Measurements from ENCODE around the gene TIFAB. TPM values are rescaled to one million over a fixed set of nuclear protein-coding genes. Genes with fewer than 3 reads are reported as not detected.

Gene TIFAB
- polyA plus RNA-seq, 1 experiment, result not detected

DNA sequence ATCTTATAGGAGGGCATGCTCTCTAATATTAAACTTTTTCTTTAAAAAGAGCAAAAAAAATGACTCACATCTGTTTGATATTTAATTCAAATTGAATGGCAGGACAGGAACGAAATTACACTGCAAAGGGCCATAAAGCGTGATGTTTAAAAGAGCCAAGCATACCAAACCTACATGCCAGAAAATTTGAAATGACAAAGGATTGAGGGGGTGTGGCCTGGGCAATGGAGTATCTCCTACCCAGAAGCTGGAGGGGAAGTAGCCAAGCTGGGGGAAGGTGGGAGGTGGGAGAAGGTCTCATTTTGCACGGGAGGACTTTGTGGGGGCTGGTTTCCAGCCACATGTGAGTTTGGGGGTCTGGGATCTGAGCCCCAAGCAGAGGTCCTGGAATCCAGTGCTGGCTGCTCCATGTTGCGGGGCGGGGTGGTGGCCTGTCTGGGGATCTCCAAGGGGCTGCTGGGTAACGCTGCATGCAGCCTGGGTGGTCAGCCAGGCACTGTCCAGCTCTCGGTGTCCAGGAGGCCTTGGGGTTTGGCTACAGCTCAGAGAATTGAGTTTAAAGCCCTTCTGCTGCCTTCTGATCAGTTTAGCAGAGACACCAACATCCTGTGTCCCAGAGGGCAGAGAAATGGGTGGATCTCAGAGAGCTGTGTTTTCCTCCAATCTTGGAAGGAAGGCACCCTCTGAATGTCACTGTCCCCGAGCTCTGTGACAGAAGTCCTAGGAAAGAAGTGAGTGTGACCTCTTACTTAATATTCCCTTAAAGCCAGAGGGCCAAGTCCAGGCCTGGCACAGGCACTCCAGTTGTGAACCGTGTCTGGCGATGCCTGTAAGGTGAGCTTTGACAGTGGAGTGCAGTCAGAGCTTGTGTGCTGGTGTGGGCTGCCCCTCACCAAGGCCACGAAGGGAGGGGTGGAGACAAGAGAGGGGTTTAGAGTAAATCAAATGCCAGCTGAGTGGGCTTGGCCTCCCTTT lies 12.6 kb downstream of the TIFAB start:
- H3K36me3 ChIP-seq (ENCODE audit: control insufficient read depth, insufficient read depth, low read length), result no peaks in the 10 kb centered on the region
- TF ChIP-seq, protein P1, sequence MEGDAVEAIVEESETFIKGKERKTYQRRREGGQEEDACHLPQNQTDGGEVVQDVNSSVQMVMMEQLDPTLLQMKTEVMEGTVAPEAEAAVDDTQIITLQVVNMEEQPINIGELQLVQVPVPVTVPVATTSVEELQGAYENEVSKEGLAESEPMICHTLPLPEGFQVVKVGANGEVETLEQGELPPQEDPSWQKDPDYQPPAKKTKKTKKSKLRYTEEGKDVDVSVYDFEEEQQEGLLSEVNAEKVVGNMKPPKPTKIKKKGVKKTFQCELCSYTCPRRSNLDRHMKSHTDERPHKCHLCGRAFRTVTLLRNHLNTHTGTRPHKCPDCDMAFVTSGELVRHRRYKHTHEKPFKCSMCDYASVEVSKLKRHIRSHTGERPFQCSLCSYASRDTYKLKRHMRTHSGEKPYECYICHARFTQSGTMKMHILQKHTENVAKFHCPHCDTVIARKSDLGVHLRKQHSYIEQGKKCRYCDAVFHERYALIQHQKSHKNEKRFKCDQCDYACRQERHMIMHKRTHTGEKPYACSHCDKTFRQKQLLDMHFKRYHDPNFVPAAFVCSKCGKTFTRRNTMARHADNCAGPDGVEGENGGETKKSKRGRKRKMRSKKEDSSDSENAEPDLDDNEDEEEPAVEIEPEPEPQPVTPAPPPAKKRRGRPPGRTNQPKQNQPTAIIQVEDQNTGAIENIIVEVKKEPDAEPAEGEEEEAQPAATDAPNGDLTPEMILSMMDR (IDR thresholded peaks at IDR 0.05; ENCODE audit: insufficient read depth, low read depth, low read length), result no peak
- CTCF ChIA-PET, result interaction anchor here (0.6 to 8.3 kb wide), 6 partner anchors 14 to 589 kb away, joined by 3 to 60 read pairs (median 8); partner anchors contain the start of gene TGFBI
- no peak for DNase-seq (ENCODE audit: low read depth)
- POLR2A ChIA-PET, result no interaction called here
- H3K4me3 ChIP-seq (ENCODE audit: low read depth, low read length), result no peak overlapping the region
- H3K27me3 ChIP-seq (ENCODE audit: control insufficient read depth, insufficient read depth, low read length), result no peaks in the 10 kb centered on the region

DNA sequence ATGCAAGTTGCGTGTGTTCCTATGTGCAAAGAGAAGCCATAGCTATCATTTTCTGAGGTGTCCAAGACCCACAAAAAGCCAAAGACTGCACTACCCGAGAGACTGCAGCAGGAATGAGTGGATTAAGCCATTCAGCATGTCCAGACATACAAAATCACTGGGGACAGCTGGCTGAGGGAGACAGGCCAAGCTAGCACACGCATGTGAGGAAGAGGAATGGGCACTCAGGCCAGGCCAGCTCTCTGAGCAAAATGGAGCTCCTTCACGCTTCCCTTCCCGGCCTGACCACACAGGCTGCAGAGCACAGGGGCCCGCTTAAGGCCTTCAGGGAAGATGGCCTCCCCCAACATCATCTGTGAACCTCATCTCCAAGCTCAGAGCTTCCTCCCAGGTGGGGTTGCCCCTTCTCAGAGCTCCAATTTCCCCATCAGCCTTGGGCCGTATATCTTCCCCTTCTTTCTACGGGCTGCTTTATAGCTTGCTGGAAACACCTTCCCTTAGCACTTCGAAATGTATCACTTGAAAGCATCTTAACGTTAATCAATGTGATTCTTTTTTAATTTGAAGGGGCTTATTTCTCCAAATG lies 13.4 kb downstream of the TIFAB start:
- TF ChIP-seq, protein P1 (IDR thresholded peaks at IDR 0.05; ENCODE audit: insufficient read depth, low read depth, low read length), result no peak
- Histone ChIP-seq H3K27me3 (ENCODE audit: control insufficient read depth, insufficient read depth, low read length) (no peaks in the 10 kb centered on the region), H3K4me3 (ENCODE audit: low read depth, low read length) (no peak overlapping the region), H3K36me3 (ENCODE audit: control insufficient read depth, insufficient read depth, low read length) (no peaks in the 10 kb centered on the region)
- DNase-seq (ENCODE audit: low read depth), result no peak
- ChIA-PET CTCF (interaction anchor here (0.6 to 8.3 kb wide), 8 partner anchors 8 to 819 kb away, joined by 3 to 60 read pairs (median 4); partner anchors contain the start of gene DCANP1), POLR2A (no interaction called here)

DNA sequence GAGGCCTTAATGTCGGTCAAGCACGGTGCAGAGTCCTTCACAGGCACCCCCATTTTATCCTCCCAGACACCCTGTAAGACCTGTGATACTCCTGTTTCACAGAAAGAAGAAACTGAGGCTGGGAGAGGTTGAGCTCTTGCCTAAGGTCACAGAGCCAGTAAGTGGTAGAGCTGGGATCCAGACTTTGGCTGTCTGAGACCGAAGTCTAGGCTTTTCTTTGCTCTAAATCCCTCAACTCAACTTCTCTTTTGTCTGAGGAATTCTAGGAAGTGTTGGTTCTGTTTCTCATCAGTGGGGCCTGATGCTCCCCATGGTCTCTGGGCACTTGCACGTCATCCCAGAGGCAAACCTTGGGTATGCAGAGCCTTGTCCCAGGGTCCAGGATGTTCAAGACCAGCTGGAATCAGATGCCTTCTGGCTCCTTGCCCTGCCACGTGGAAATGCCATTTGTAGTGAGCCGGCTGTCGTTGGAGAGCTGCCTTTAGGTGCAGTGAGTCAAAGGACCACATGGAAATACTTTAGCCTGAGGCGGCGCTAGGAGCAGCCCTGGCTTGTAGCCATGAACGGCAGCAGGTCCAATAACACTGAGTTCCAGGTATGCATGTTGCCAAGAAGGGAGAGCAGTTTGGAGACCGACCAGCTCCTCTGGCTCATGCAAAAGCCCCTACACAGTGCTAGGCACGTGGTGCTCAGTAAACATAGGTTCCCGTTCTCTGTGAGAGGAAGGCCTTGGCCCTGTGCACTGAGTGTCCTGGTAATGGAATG lies 14.2 kb downstream of the TIFAB start:
- H3K4me3 ChIP-seq (ENCODE audit: low read depth, low read length), result no peak overlapping the region
- H3K36me3 ChIP-seq (ENCODE audit: control insufficient read depth, insufficient read depth, low read length), result no peaks in the 10 kb centered on the region
- TF ChIP-seq, protein P1 (IDR thresholded peaks at IDR 0.05; ENCODE audit: insufficient read depth, low read depth, low read length), result peak; percentile 28
- H3K27me3 ChIP-seq (ENCODE audit: control insufficient read depth, insufficient read depth, low read length), result no peaks in the 10 kb centered on the region
- DNase-seq (ENCODE audit: low read depth), result peak; percentile 78
- ChIA-PET POLR2A (no interaction called here), CTCF (interaction anchor here (0.9 to 8.3 kb wide), 9 partner anchors 9 to 123 kb away, joined by 3 to 60 read pairs (median 4); partner anchors contain the start of gene DCANP1)

DNA sequence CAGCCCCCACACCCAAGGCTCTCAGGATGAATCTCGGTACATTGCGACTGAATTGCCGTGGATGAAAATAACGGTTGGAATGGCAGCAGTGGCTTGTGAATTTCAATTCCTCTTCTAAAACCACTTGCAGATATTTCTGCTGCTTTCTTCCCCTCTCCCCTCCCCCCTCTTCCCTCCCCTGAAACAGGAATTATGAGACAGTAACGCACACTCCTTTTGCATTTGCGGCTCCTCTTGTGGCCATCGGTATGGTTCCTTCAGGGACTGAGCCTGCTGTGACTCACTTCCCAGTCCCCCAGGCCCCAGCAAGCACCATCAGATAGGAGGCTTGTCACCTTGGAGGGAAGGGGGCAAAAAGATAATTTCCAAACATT lies 14.7 kb downstream of the TIFAB start:
- ChIA-PET POLR2A (no interaction called here), CTCF (interaction anchor here (0.9 to 8.3 kb wide), 9 partner anchors 11 to 129 kb away, joined by 3 to 60 read pairs (median 4); no protein-coding TSS in a partner anchor)
- TF ChIP-seq, protein P1 (IDR thresholded peaks at IDR 0.05; ENCODE audit: insufficient read depth, low read depth, low read length), result no peak
- H3K27me3 ChIP-seq (ENCODE audit: control insufficient read depth, insufficient read depth, low read length), result no peaks in the 10 kb centered on the region
- DNase-seq (ENCODE audit: low read depth), result no peak
- H3K4me3 ChIP-seq (ENCODE audit: low read depth, low read length), result no peak overlapping the region
- H3K36me3 ChIP-seq (ENCODE audit: control insufficient read depth, insufficient read depth, low read length), result no peaks in the 10 kb centered on the region

All from BJ (cell line).